ENCODE measurements around the gene ANKRD13A.
A peak's percentile ranks its signal among the peaks of the same experiment; 100 is the strongest.
"Not testable (repeated sequence)": the region's sequence is repeated elsewhere in the genome, so short reads cannot be mapped to it uniquely, and the experiment has no call there.

ANKRD13A gene

DNA sequence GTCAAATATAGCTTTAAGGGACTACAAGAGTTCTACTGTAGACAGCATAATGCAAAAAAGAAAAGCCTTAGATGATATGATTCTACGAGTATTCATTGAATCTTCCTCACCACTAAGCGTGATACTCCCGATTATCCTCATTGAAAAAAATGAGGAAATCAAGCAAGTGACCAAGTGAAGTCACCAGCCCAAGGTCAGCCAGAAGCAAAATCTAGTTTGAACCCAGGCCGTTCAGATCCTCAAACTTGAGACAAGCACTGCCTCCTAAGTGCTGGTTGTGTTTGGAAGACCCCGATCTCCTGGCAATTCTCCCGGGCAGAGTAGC, 3.9 kb upstream of the ANKRD13A start:
- Mint-ChIP-seq H3K4me3 (peak overlapping the region; percentile 93 to 98), H3K27ac (peak overlapping the region; percentile 84 to 97)
- no peak for ATAC-seq

DNA sequence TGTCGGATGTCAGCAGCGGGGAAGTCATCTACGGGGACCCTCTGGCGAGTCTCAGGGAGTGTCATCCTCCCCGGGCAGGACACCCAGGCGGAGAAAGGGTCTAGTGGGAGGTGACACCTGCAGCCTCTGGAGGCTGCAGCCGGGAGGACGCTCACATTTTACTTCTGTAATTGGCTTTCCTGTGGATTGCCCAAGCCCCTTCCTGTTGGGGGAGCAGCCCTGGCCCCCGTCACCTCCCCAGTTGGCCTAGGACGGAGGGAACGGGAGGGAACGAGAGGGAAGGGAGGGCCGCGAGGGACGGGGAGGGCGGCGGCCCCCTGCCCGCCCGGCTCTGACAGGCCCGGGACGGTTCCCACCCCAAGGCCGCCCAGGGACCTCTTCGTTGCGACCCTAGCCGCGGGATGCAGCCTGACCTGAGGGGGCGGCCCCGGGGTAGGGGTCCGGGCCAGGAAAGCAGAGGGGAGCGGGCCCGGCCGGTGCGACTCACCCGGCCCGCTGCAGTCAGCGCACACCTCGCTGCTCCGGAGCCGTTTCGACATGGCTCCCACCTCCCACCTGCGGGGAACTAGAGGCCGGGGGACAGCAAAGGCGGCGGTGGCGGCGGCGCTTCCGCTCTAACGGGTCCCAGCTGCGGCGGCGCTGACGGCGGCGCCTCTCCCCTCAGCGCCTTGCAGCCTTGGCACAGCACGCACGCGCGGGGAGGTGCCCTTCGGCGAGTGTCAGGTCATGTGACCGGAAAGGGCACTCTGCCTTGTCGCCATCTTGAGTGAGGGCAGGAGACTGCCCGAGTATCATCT, 3.3 kb upstream of the ANKRD13A start, which contains the start of gene GIT2:
GIT2 (minus strand) TSS at position 683 of the 797 bp plus-strand sequence; CDS start at position 539, 144 bp downstream.
- DNase-seq, result peak; percentile 95 to 97
- ATAC-seq, result peak; percentile 90
- Mint-ChIP-seq H3K4me3 (peak within 1 kb of the TSS; percentile 93 to 98), H3K27ac (peak within 1 kb of the TSS; percentile 95 to 97), H3K4me1 (peaks cover 52% of the 10 kb centered on the region), H3K9me3 (no peaks in the 10 kb centered on the region), H3K27me3 (no peaks in the 10 kb centered on the region)

More for the DNA sequence above, 3.9 kb upstream of the ANKRD13A start:
- DNase-seq, result no peak
- H3K9me3 Mint-ChIP-seq, result no peaks in the 10 kb centered on the region
- no peaks in the 10 kb centered on the region for H3K27me3 Mint-ChIP-seq
- peaks cover 52% of the 10 kb centered on the region for H3K4me1 Mint-ChIP-seq

DNA sequence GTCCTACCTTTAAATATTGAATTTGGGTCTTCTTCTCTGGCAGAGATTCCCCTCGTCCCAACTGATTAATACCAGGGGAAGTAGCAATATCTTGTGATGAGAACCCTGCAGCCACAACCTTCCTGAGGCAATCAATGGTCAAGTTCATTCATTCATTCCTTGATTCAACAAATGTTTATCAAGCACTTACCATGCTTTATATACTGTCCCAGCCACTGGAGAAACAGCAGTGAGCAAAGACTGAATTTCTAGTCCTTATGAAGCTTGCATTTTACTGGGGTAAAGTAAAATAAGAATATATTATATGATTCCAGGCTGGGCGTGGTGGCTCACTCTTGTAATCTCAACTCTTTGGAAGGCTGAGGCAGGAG, 2.8 kb upstream of the ANKRD13A start:
- Mint-ChIP-seq H3K27ac (peak overlapping the region; percentile 82 to 95), H3K4me1 (peaks cover 51% of the 10 kb centered on the region), H3K9me3 (no peaks in the 10 kb centered on the region), H3K27me3 (no peaks in the 10 kb centered on the region), H3K4me3 (peak overlapping the region; percentile 93 to 98)
- DNase-seq, result no peak
- ATAC-seq, result peak; percentile 0

DNA sequence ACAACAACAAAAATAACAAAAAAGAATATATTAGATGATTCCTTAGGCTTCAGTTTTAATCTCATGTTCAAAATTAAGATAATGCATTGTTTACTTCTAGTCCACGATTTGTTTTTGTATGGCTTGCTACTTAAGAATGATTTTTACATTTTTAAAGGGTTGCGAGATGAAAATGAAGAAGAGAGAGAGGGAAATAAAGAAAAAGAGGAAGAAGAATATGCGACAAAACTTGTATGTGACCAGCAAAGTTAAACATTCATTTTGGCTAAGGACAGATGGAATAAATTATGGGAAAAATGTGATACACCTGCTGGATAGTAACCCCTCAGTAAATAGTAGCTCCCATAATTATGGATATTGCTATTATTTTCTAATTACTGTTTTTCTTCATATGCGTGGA, 1.8 kb upstream of the ANKRD13A start:
- Mint-ChIP-seq H3K4me1 (peaks cover 50% of the 10 kb centered on the region), H3K27me3 (no peaks in the 10 kb centered on the region), H3K4me3 (peak overlapping the region in 1 of 2 donors; percentile 85), H3K27ac (no peak overlapping the region), H3K9me3 (no peaks in the 10 kb centered on the region)
- ATAC-seq, result no peak
- DNase-seq, result no peak

DNA sequence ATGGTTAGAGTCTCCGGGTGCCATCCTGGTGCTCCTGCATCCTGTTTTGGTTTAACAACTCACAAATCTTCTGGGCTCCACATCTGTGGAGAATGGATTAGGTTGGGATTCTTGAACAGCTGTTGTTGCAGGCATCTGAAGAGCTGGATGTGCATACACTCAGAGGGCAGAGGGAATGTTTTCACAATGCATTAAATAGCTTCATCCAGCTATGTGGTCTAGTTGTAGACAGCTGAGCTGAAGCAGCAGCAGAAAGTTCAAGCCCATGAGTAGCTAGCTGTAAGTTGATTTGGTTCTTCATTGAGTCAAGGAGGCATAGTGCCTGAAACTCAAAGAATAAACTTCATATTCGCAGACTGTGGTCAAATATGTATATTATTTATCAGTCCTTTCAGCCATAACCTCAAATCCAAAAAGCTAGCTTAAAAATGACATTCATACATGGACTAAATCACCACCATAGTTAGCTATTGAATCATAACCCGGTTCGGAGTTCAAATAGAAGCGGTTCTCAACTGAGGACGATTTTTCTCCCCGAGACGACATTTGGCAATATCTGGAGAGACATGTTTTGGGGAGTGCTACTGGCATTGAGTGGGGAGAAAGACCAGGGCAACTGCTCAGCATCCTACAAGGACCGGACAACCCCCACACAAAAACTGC, 858 bp upstream of the ANKRD13A start:
- Mint-ChIP-seq H3K4me1 (peaks cover 50% of the 10 kb centered on the region), H3K9me3 (no peaks in the 10 kb centered on the region)

DNA sequence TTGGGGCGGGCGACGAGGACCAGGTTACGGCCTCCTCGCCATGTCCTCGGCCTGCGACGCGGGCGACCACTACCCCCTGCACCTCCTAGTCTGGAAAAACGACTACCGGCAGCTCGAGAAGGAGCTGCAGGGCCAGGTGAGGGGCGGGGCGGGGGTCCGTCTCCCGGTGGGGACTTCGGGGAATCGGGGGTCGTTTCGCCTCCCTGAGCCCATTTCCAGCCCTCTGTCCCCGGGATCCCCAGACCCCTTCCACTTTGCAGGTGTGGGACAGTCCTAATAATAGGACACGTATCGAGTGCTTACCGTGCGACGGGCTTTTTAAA, 380 bp downstream of the ANKRD13A start:
- Mint-ChIP-seq H3K4me1 (peaks cover 60% of the 10 kb centered on the region), H3K27me3 (no peaks in the 10 kb centered on the region), H3K9me3 (no peaks in the 10 kb centered on the region), H3K27ac (peak overlapping the region; percentile 96 to 97), H3K4me3 (peak overlapping the region; percentile 99 to 100)
- ATAC-seq, result no peak
- DNase-seq, result no peak

More for the DNA sequence above, 858 bp upstream of the ANKRD13A start:
- Mint-ChIP-seq H3K4me3 (peak overlapping the region; percentile 85 to 93), H3K27me3 (no peaks in the 10 kb centered on the region), H3K27ac (peak overlapping the region; percentile 99 to 100)
- ATAC-seq (no peak), DNase-seq (no peak)

DNA sequence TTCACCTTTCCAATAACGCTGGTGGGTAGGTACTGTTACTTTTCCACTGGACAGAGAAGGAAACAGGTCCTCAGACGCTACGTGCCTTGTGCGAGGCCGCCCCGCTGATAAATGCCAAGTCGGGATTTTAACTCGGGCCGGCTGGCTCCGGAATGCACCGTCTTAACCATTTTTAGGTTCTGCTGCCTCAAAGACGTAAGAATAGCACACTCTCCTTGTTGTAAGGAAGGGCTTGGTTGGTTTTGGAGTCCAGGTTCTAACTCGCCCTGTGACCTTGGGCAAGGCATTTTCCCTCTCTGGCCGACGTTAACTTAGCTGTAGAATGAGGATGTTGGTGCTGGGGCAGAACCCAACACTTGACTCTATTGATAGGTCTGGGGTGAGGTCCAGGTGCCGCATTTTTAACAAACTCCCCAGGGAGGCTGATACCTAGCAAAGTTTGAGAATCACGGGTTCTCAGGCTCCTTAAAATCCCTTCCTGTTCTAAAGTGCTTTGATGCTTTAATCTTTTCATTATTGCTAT, 814 bp downstream of the ANKRD13A start:
- Mint-ChIP-seq H3K4me1 (peaks cover 64% of the 10 kb centered on the region), H3K27ac (peak overlapping the region; percentile 96 to 97), H3K4me3 (peak overlapping the region; percentile 99 to 100), H3K27me3 (no peaks in the 10 kb centered on the region), H3K9me3 (no peaks in the 10 kb centered on the region)
- no peak for ATAC-seq
- DNase-seq, result no peak

DNA sequence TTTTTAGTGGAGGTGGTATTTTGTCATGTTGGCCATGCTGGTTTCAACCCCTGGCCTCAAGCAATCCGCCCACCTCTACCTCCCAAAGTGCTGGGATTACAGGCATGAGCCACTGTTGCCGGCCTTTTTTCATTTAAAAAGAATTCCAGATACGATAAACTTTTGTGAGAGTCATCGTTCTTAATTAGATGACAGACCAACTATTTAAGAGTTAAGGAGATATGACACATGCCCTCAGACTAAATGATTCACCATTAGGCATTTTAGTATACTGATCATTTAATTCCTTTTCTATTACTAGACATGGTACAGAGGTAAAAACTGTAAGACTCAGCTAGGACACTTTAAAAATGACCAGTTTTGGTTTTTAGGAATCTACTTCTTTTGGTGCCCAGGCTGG, 2.4 kb downstream of the ANKRD13A start:
- Mint-ChIP-seq H3K4me3 (peak overlapping the region in 1 of 2 donors; percentile 99), H3K9me3 (no peaks in the 10 kb centered on the region), H3K4me1 (peaks cover 75% of the 10 kb centered on the region), H3K27me3 (no peaks in the 10 kb centered on the region), H3K27ac (no peak overlapping the region)
- ATAC-seq (no peak), DNase-seq (no peak)

DNA sequence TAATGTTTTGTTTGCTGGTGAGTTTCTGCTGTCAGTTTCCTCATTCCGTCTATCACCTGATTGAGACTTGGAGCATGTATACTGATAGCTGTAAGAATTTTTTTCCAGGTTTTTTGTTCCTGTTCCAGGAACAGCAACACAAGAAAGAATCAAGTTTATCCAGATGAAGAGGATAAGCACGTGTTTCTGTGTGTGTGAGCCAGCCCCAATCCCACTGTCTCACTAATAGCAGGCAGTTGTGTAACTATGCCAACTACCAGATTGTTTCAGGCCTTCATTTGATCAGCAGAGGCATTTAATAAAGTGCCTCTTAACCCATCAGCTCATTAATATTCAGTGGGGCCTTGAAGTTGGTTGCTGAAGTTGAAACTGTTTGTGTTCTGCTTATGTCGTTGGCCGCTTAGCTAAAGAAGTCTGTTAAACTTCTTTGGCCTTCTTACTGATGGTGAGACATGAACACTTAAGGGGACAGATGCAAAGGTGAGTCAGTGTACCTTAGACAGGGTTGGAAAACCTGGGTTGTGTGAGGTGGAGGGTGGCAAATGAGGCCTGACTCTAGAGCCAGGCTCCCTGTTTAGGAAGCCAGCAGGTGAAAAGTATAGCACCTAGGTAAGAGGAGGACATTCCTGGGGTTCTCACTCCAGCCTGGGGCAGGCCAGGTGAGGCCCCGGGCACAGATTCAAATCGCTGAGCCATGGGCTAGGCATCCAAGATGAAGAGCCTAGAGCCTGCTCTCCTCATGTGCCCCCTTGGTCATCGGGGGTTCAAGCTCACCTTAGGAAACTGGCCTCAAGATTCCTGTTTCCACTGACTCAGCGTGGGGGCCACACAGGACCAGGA, 3.7 kb downstream of the ANKRD13A start:
- H3K9me3 Mint-ChIP-seq, result peaks cover 0 to 3% of the 10 kb centered on the region in 2 donors
- H3K27me3 Mint-ChIP-seq, result no peaks in the 10 kb centered on the region
- peaks cover 76% of the 10 kb centered on the region for H3K4me1 Mint-ChIP-seq
- H3K4me3 Mint-ChIP-seq, result peak overlapping the region; percentile 36 to 46
- H3K27ac Mint-ChIP-seq, result no peak overlapping the region
- DNase-seq (no peak), ATAC-seq (no peak)

DNA sequence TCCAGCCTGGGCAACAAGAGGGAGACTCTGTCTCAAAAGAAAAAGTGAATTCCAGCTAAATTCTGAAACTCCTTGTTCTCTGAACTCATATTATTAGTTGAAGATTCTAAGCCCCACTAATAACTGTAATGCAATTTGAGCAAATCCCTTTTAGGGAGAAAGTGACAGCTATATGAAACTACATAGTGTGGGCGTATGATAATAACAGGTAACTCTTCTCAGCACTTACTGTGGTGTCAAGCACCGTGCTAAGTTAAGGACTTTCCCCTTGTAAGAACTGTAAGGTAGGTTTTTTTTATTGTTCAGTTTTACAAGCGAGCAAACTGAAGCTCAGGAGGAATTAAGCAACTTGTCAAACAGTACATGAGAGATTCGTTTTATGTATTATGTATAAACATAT, 5.4 kb downstream of the ANKRD13A start:
- H3K4me1 Mint-ChIP-seq, result peaks cover 79% of the 10 kb centered on the region
- H3K9me3 Mint-ChIP-seq, result peaks cover 0 to 6% of the 10 kb centered on the region in 2 donors
- ATAC-seq (peak; percentile 88), DNase-seq (no peak)
- H3K27ac Mint-ChIP-seq, result no peak overlapping the region
- H3K27me3 Mint-ChIP-seq, result no peaks in the 10 kb centered on the region
- H3K4me3 Mint-ChIP-seq, result peak overlapping the region; percentile 42 to 64

DNA sequence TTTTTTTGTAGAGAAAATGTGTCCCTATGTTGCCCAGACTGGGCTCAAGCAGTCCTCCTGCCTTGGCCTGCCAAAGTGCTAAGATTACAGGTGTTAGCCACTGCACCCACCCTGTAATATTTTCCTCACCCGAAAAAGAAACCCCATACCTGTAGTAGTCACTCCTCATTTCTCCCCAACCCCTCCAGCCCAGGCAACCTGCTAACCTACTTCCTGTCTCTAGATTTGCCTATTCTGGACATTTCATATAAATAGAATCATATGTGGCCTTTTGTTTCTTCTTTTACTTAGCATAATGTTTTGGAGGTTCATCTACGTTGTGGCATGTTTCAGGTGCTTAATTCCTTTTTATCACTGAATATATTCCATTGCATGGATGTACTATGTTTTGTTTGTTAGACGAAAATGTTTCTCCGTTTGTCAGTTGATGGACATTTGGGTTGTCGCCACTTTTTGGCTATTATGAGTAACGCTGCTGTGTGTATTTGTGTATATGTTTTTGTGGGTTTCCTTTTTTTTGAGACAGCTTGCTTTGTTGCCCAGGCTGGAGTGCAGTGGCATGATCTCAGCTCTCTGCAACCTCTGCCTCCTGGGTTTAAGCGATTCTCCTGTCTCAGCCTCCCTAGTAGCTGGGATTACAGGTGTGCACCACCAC, 6.2 kb downstream of the ANKRD13A start:
- H3K27me3 Mint-ChIP-seq, result no peaks in the 10 kb centered on the region
- DNase-seq (peak in 1 of 2 donors; percentile 42), ATAC-seq (peak; percentile 77)
- peaks cover 0 to 6% of the 10 kb centered on the region in 2 donors for H3K9me3 Mint-ChIP-seq
- peaks cover 83% of the 10 kb centered on the region for H3K4me1 Mint-ChIP-seq
- peak overlapping the region; percentile 23 to 92 for H3K27ac Mint-ChIP-seq
- H3K4me3 Mint-ChIP-seq, result peak overlapping the region; percentile 52 to 64

DNA sequence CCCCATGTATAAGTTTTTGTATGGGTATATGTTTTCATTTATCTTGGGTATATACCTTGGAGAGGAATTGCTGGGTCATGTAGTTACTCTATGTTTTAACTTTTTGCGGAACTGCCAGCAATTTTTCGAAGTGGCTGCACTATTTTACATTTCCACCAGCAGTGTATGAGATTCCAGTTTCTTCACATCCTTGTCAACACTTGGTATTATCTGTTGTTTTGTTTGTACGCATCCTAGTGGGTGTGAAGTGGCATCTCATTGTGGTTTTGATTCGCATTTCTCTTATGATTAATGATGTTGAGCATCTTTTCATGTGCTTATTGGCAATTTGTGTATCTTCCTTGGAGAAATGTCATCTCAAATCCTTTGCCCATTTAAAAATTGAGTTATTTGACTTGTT, 6.9 kb downstream of the ANKRD13A start:
- Mint-ChIP-seq H3K4me3 (no peak overlapping the region), H3K27ac (no peak overlapping the region)
- ATAC-seq, result no peak

DNA sequence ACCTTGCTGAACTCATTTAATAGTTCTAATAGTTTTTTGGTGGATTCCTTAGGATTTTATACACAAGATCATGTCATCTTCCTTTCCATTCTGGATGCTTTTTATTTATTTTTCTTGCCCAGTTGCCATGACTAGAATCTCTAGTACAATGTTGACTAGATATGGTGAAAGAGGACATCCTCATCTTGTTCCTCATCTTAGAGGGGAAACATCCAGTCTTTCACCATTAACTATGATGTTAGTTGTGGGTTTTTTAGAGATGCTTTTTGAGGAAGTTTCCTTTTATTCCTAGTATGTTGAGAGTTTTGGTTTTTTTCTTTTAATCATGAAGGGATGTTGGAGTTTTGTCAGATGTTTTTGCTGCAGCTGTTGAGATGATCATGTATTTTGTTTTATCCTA, 8.7 kb downstream of the ANKRD13A start:
- Mint-ChIP-seq H3K4me1 (peaks cover 92% of the 10 kb centered on the region), H3K4me3 (no peak overlapping the region), H3K9me3 (peaks cover 0 to 6% of the 10 kb centered on the region in 2 donors), H3K27ac (no peak overlapping the region), H3K27me3 (no peaks in the 10 kb centered on the region)
- DNase-seq (no peak), ATAC-seq (no peak)

More for the DNA sequence above, 6.9 kb downstream of the ANKRD13A start:
- Mint-ChIP-seq H3K27me3 (no peaks in the 10 kb centered on the region), H3K9me3 (peaks cover 0 to 6% of the 10 kb centered on the region in 2 donors), H3K4me1 (peaks cover 83% of the 10 kb centered on the region)
- DNase-seq, result no peak

DNA sequence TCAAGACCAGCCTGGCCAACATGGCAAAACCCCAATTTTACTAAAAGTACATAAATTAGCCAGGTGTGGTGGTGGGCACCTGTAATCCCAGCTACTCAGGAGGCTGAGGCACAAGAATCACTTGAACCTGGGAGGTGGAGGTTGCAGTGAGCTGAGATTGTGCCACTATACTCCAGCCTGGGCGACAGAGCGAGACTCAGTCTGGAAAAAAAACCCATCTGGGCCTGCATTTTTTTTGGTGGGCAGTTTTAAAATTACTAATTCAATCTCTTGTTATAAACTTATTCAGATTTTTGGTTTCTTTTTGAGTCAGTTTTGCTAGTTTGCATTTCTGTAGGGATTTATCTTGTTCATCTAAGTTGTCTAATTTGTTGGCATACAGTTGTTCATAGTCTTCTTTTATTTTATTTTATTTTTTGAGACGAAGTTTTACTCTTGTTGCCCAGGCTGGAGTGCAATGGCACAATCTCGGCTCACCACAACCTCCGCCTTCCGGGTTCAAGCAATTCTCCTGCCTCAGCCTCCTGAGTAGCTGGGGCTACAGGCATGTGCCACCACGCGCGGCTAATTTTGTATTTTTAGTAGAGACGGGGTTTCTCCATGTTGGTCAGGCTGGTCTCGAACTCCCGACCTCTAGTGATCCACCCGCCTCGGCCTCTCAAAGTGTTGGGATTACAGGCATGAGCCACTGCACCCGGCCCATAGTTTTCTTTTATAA, 9.6 kb downstream of the ANKRD13A start:
- ATAC-seq, result peak; percentile 19
- H3K27me3 Mint-ChIP-seq, result not testable (repeated sequence)

More for the DNA sequence above, 9.6 kb downstream of the ANKRD13A start:
- not testable (repeated sequence) for H3K27ac Mint-ChIP-seq, H3K9me3 Mint-ChIP-seq
- DNase-seq, result peak in 1 of 2 donors; percentile 33
- peaks cover 85% of the 10 kb centered on the region for H3K4me1 Mint-ChIP-seq
- peak overlapping the region; percentile 13 to 58 for H3K4me3 Mint-ChIP-seq
